Activated T-helper 17 cell treated with anti-CD3 and anti-CD28 coated beads, Interleukin-2, amount 50 U/mL, for 72 hours (primary cell): ENCODE measurements around the gene EFNB3. TPM values are rescaled to one million over a fixed set of nuclear protein-coding genes. Genes with fewer than 3 reads are reported as not detected.

Experiments
- ATAC-seq: fragments of 150-1000 bp; cut with Tn5 transposase; replicated peaks from 2 replicates; pipeline ENCODE4 v1.10.0; 2021; ENCODE audit warnings: mild to moderate bottlenecking, moderate library complexity
- H3K27ac Mint-ChIP-seq: one replicate; pipeline ENCODE4 v1.8.0; 2022; ENCODE audit warnings: mixed read lengths
- H3K27me3 Mint-ChIP-seq: one replicate; pipeline ENCODE4 v1.8.0; 2022; ENCODE audit warnings: mixed read lengths
- H3K36me3 Mint-ChIP-seq: one replicate; pipeline ENCODE4 v1.8.0; 2022; ENCODE audit warnings: low read depth, mild to moderate bottlenecking, mixed read lengths
- H3K4me1 Mint-ChIP-seq: one replicate; pipeline ENCODE4 v1.8.0; 2022; ENCODE audit warnings: mixed read lengths
- H3K4me3 Mint-ChIP-seq: one replicate; pipeline ENCODE4 v1.8.0; 2022; ENCODE audit warnings: mild to moderate bottlenecking, mixed read lengths
- H3K9me3 Mint-ChIP-seq: one replicate; pipeline ENCODE4 v1.8.0; 2022; ENCODE audit warnings: mixed read lengths
- total RNA-seq, 2 donors: library from RNA; stranded (reverse); gene quantifications; one replicate each; pipeline ENCODE4 v1.2.3, GENCODE V29; 2022

The EFNB3 gene
- total RNA-seq, 2 donors from 2014 or later, result not detected

- Mint-ChIP-seq H3K9me3 (no peaks in the 10 kb centered on the region), H3K36me3 (peaks cover 13% of the 10 kb centered on the region), H3K27ac (no peak overlapping the region), H3K4me3 (no peak overlapping the region), H3K4me1 (peaks cover 25% of the 10 kb centered on the region), H3K27me3 (peaks cover 62% of the 10 kb centered on the region)
- no peak for ATAC-seq
Observed at GRCh38 chr17:7707858-7708750, 3.1 kb downstream of the EFNB3 start.

DNA sequence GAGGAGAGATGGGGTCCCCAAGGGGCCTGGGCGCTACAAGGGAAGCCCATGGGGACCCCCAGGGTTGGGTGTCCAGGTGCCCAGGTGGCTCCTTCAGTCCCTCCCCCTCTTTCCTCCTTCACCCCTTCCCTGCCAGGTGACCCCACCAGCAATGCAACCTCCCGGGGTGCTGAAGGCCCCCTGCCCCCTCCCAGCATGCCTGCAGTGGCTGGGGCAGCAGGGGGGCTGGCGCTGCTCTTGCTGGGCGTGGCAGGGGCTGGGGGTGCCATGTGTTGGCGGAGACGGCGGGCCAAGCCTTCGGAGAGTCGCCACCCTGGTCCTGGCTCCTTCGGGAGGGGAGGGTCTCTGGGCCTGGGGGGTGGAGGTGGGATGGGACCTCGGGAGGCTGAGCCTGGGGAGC lies 4.0 kb downstream of the EFNB3 start:
- Mint-ChIP-seq H3K4me1 (peaks cover 18% of the 10 kb centered on the region), H3K27me3 (peaks cover 59% of the 10 kb centered on the region), H3K4me3 (no peak overlapping the region), H3K27ac (no peak overlapping the region), H3K36me3 (peaks cover 6% of the 10 kb centered on the region), H3K9me3 (no peaks in the 10 kb centered on the region)
- ATAC-seq, result no peak

GRCh38 chr17:7710301-7710700 lies 5.3 kb downstream of the EFNB3 start:
- Mint-ChIP-seq H3K36me3 (no peaks in the 10 kb centered on the region), H3K4me3 (no peak overlapping the region), H3K4me1 (peaks cover 14% of the 10 kb centered on the region), H3K27me3 (peaks cover 58% of the 10 kb centered on the region), H3K27ac (peak overlapping the region; percentile 15), H3K9me3 (no peaks in the 10 kb centered on the region)
- no peak for ATAC-seq

DNA sequence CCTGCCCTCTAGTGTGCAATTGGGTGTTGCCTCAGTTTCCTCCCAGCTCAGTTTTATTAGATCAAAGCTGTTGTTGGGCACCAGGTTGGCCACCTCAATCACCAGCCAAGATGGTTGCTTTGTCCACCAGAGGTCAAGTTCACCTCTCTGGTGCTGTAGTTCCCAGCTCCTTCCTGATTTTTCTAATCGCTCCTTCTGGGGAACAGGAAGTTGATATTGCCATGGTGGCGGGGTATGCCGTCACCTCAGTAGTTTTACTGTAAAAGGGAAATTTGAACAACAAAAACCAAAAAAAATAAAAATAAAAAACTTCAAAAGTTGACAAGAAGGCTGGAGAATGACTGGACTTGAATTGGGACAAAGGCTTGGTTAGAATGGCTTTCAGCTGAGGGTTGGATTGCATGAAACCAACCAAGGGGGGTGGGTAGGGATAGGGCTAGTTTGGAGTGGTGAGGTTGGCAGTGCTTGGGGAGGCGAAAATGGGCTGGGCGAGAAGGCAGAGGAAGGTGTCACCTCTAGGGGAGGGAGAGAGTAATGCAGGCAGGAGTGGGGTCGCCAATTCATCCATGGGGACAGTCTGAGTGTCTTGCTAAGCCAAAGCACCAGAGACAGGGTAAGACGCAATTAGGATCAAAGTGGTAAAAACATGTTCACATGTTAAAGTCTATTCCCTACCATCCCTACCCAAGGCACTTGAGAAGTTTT lies 6.2 kb downstream of the EFNB3 start:
- Mint-ChIP-seq H3K27ac (no peak overlapping the region), H3K4me1 (peaks cover 14% of the 10 kb centered on the region), H3K4me3 (no peak overlapping the region), H3K9me3 (no peaks in the 10 kb centered on the region), H3K27me3 (peaks cover 60% of the 10 kb centered on the region), H3K36me3 (no peaks in the 10 kb centered on the region)
- ATAC-seq, result no peak

DNA sequence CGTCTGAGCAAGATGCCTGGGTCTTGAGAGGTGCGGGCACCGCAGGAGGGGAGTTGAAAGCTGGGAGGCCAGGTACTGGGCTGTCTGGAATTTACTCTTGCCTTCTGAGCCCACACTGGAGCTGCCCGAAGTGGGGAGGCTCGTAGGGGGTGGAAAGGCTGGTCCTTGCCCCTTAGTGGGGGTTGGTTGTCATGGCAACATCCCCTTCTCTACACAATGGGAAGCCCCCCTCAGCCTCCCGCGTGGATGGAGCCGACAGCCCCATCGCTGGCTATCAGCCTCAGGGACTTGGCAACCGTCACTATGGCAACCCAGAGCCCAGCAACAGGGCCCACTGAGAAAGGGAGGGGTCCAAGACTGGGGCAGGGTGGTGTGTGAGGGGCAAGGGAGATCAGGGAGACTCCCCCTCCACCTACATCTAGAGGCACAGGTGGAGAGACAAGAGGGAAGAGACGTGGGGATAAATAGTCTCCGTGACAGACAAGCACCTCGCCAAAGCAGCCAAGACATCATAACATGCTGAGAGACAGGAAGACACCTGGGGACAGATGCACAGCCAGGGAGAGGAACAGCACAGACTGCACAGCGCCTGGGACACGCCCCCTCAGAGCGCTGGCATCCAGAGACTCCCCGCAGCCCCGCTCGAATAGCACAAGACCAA lies 7.2 kb downstream of the EFNB3 start:
- Mint-ChIP-seq H3K4me3 (no peak overlapping the region), H3K27ac (no peak overlapping the region), H3K4me1 (peaks cover 14% of the 10 kb centered on the region), H3K36me3 (no peaks in the 10 kb centered on the region), H3K9me3 (no peaks in the 10 kb centered on the region), H3K27me3 (peaks cover 59% of the 10 kb centered on the region)
- ATAC-seq, result no peak

- peaks cover 69% of the 10 kb centered on the region for H3K27me3 Mint-ChIP-seq
Observed at GRCh38 chr17:7713782-7714181, 8.8 kb downstream of the EFNB3 start.

GRCh38 chr17:7714721-7715594 lies 10.0 kb downstream of the EFNB3 start:
- Mint-ChIP-seq H3K27ac (no peak overlapping the region), H3K4me1 (peaks cover 14% of the 10 kb centered on the region), H3K27me3 (peaks cover 67% of the 10 kb centered on the region), H3K36me3 (no peaks in the 10 kb centered on the region), H3K4me3 (no peak overlapping the region), H3K9me3 (no peaks in the 10 kb centered on the region)
- no peak for ATAC-seq

More at GRCh38 chr17:7713782-7714181, 8.8 kb downstream of the EFNB3 start:
- ATAC-seq, result no peak
- Mint-ChIP-seq H3K9me3 (no peaks in the 10 kb centered on the region), H3K4me3 (no peak overlapping the region), H3K4me1 (peaks cover 14% of the 10 kb centered on the region), H3K27ac (no peak overlapping the region), H3K36me3 (no peaks in the 10 kb centered on the region)

- no peaks in the 10 kb centered on the region for H3K36me3 Mint-ChIP-seq
- H3K4me3 Mint-ChIP-seq, result peak overlapping the region; percentile 59
- H3K4me1 Mint-ChIP-seq, result peaks cover 5% of the 10 kb centered on the region
- H3K27me3 Mint-ChIP-seq, result peaks cover 67% of the 10 kb centered on the region
- no peak overlapping the region for H3K27ac Mint-ChIP-seq
- no peaks in the 10 kb centered on the region for H3K9me3 Mint-ChIP-seq
- ATAC-seq, result no peak
Observed at GRCh38 chr17:7715936-7716886, 11.2 kb downstream of the EFNB3 start.

GRCh38 chr17:7716901-7717755 lies 12.1 kb downstream of the EFNB3 start, which contains the start of gene DNAH2:
Gene DNAH2 (plus strand): TSS chr17:7717744. CDS start chr17:7719735, 1,991 bp downstream.
- Mint-ChIP-seq H3K4me3 (peak within 1 kb of the TSS; percentile 59), H3K4me1 (peaks cover 5% of the 10 kb centered on the region), H3K27ac (no peak within 1 kb of the TSS), H3K9me3 (no peaks in the 10 kb centered on the region), H3K36me3 (no peaks in the 10 kb centered on the region), H3K27me3 (peaks cover 65% of the 10 kb centered on the region)
- ATAC-seq, result peak; percentile 68

DNA sequence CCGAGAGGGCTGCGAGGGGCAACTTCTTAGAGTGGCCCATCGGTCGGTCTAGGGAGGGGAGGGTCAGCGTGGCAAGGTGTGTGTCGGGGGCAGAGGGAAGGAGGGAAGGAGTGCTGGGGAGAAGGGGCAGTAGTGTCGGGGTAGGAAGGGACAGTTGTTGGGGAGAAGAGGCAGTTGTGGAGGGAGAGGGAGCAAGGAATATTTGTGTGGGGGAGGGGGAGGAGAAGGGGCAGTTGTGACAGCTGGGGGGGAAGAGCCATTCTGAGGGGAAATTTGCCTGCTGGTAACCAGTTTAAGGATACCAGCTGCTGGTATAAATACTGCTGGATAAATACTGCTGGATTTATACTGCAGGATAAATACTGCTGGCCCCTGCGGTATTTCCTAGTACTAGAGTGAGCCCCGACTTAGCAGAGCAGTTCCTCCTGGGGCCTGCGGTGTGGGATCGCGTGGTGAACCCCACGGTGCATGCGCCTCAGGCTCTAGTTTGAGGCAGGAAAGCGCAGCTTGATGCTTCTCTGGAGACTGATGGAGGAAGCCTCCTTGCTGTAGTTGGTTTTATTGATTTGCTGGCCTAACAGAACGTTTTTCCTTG lies 12.9 kb downstream of the EFNB3 start:
- Mint-ChIP-seq H3K27ac (no peak overlapping the region), H3K36me3 (no peaks in the 10 kb centered on the region), H3K9me3 (no peaks in the 10 kb centered on the region), H3K4me1 (no peaks in the 10 kb centered on the region), H3K27me3 (peaks cover 62% of the 10 kb centered on the region), H3K4me3 (peak overlapping the region; percentile 59)
- peak; percentile 65 for ATAC-seq

DNA sequence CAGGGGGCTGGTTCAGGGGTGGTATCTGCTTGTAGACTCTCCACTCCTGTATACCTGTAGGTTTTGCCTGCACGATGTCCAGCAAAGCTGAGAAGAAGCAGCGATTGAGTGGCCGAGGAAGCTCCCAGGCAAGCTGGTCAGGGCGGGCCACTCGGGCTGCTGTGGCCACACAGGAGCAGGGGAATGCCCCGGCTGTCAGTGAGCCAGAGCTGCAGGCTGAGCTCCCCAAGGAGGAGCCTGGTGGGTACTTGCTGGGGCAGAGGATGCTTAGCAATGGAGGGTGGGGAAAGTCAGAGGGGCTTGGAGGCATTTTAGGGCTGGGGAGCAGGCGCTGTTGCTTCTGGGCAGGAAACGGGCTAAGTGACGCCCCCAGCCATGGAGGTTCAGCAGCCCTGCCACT lies 14.7 kb downstream of the EFNB3 start:
- Mint-ChIP-seq H3K27me3 (peaks cover 60% of the 10 kb centered on the region), H3K36me3 (no peaks in the 10 kb centered on the region), H3K4me3 (no peak overlapping the region), H3K9me3 (no peaks in the 10 kb centered on the region), H3K4me1 (no peaks in the 10 kb centered on the region), H3K27ac (no peak overlapping the region)
- ATAC-seq, result no peak

GRCh38 chr17:7720125-7720524 lies 15.1 kb downstream of the EFNB3 start:
- H3K27me3 Mint-ChIP-seq, result peaks cover 59% of the 10 kb centered on the region
- no peak overlapping the region for H3K4me3 Mint-ChIP-seq
- no peak overlapping the region for H3K27ac Mint-ChIP-seq
- no peak for ATAC-seq
- no peaks in the 10 kb centered on the region for H3K36me3 Mint-ChIP-seq
- H3K4me1 Mint-ChIP-seq, result no peaks in the 10 kb centered on the region
- H3K9me3 Mint-ChIP-seq, result no peaks in the 10 kb centered on the region
